AG09309 (cell line): ENCODE results near the gene PAFAH1B1.
A peak's percentile ranks its signal among the peaks of the same experiment; 100 is the strongest.
"Not testable (repeated sequence)": the region's sequence is repeated elsewhere in the genome, so short reads cannot be mapped to it uniquely, and the experiment has no call there.

Experiments used
- DNase-seq: peaks from one replicate; pipeline ENCODE4 v3.0.0-alpha.2; 2010; ENCODE audit warnings: low read depth
- H3K4me3 ChIP-seq: 2 replicates; pipeline ENCODE4 v1.5.1; 2011; ENCODE audit warnings: mild to moderate bottlenecking, low read depth, low read length, moderate library complexity; ENCODE audit not compliant: control insufficient read depth
- CTCF ChIP-seq: IDR thresholded peaks from 2 replicates; pipeline ENCODE4 v1.5.1; 2011; ENCODE audit warnings: mild to moderate bottlenecking, low read depth, low read length, inconsistent platforms; ENCODE audit not compliant: insufficient read depth, control insufficient read depth; ENCODE audit errors: missing control alignments

The PAFAH1B1 gene

GRCh38 chr17:2592971-2593820 lies at the start of gene PAFAH1B1:
PAFAH1B1 (plus strand) TSS chr17:2593654; CDS start chr17:2638289, 44,635 bp downstream.
- peak; percentile 25 for DNase-seq
- peak within 1 kb of the TSS; percentile 98 for H3K4me3 ChIP-seq
- no peak for TF ChIP-seq CTCF

- no peak for TF ChIP-seq CTCF
- H3K4me3 ChIP-seq, result no peak overlapping the region
Observed at GRCh38 chr17:2545393-2545792, 48.1 kb upstream of the PAFAH1B1 start.

GRCh38 chr17:2547176-2547575 lies 46.3 kb upstream of the PAFAH1B1 start:
- no peak overlapping the region for H3K4me3 ChIP-seq
- no peak for TF ChIP-seq CTCF
- no peak for DNase-seq

More at GRCh38 chr17:2545393-2545792, 48.1 kb upstream of the PAFAH1B1 start:
- no peak for DNase-seq

GRCh38 chr17:2548026-2548425 lies 45.4 kb upstream of the PAFAH1B1 start:
- not testable (repeated sequence) for DNase-seq, H3K4me3 ChIP-seq

GRCh38 chr17:2549392-2550211 lies 43.9 kb upstream of the PAFAH1B1 start:
- no peak for DNase-seq
- TF ChIP-seq CTCF, result no peak
- H3K4me3 ChIP-seq, result no peak overlapping the region

GRCh38 chr17:2551493-2551892 lies 42.0 kb upstream of the PAFAH1B1 start:
- no peak overlapping the region for H3K4me3 ChIP-seq
- no peak for DNase-seq
- TF ChIP-seq CTCF, result no peak

GRCh38 chr17:2551928-2552327 lies 41.5 kb upstream of the PAFAH1B1 start:
- TF ChIP-seq CTCF, result no peak
- no peak for DNase-seq
- no peak overlapping the region for H3K4me3 ChIP-seq
